Spleen (tissue), 11 donors: Measurements from ENCODE around the gene PATL1. TPM values are rescaled to one million over a fixed set of nuclear protein-coding genes. Genes with fewer than 3 reads are reported as not detected.
A peak's percentile ranks its signal among the peaks of the same experiment; 100 is the strongest.
"Not testable (repeated sequence)": the region's sequence is repeated elsewhere in the genome, so short reads cannot be mapped to it uniquely, and the experiment has no call there.

Experiments used
- DNase-seq: peaks from one replicate; pipeline ENCODE4 v3.0.0-alpha.2; 2020
- H3K27ac ChIP-seq, 8 donors: fragments of 200-600 bp; sonication (generic) in 7 of 8; 1 replicate in 4 of 8; 2 replicates in 4 of 8; pipeline versions ENCODE4 v1.5.0 to v1.8.0; 2016 to 2021; ENCODE audit warnings: inconsistent platforms in 4 of 8, mild to moderate bottlenecking in 4 of 8, moderate library complexity in 1 of 8
- H3K27me3 ChIP-seq, 7 donors: fragments of 200-600 bp; sonication (generic) in 6 of 7; replicated peaks in 1 of 7; 1 replicate in 4 of 7; 2 replicates in 3 of 7; pipeline versions ENCODE4 v1.5.0 to v1.8.0; 2016 to 2021; ENCODE audit warnings: inconsistent platforms in 3 of 7, mild to moderate bottlenecking in 1 of 7
- H3K36me3 ChIP-seq, 6 donors: fragments of 200-600 bp; sonication (generic) in 5 of 6; 1 replicate in 4 of 6; 2 replicates in 2 of 6; pipeline versions ENCODE4 v1.5.0 to v1.8.0; 2016 to 2021; ENCODE audit warnings: inconsistent platforms in 2 of 6
- H3K4me1 ChIP-seq, 6 donors: fragments of 200-600 bp; sonication (generic) in 5 of 6; 1 replicate in 3 of 6; 2 replicates in 3 of 6; pipeline versions ENCODE4 v1.5.0 to v1.8.0; 2016 to 2021; ENCODE audit warnings: inconsistent platforms in 3 of 6
- H3K4me3 ChIP-seq, 8 donors: fragments of 200-600 bp; sonication (generic) in 7 of 8; 1 replicate in 4 of 8; 2 replicates in 4 of 8; pipeline versions ENCODE4 v1.5.0 to v1.8.0; 2016 to 2021; ENCODE audit warnings: inconsistent platforms in 4 of 8, mild to moderate bottlenecking in 4 of 8, moderate library complexity in 2 of 8
- H3K9me3 ChIP-seq, 8 donors: fragments of 200-600 bp; sonication (generic) in 7 of 8; 1 replicate in 4 of 8; 2 replicates in 4 of 8; pipeline versions ENCODE4 v1.5.0 to v1.8.0; 2016 to 2021; ENCODE audit warnings: inconsistent platforms in 4 of 8
- POLR2A ChIP-seq, 3 donors: fragments of 450-650 bp; IDR thresholded peaks; one replicate each; pipeline ENCODE4 v1.5.1; 2017; ENCODE audit warnings: antibody characterized with exemption in 3 of 3, mild to moderate bottlenecking in 1 of 3
- POLR2AphosphoS5 ChIP-seq, 3 donors: sonication (generic); formaldehyde crosslinking; IDR thresholded peaks; one replicate each; pipeline ENCODE4 v1.5.1; 2017; ENCODE audit warnings: antibody characterized with exemption in 3 of 3
- WGBS, 5 donors: extraction: QIAGEN DNeasy Blood & Tissue Kit in 3 of 5; methylation state at CpG; one replicate each; pipeline versions ENCODE4 v1.1.5 to v1.1.7; 2013 to 2018; 5-methylcytosine and 5-hydroxymethylcytosine counted together
- intact Hi-C: fragments of 100-400 bp; cut with DNase I; formaldehyde crosslinking; loops from one replicate; pipeline ENCODE4 v1.15.0; 2023; ENCODE audit warnings: low total_unique reads
- polyA plus RNA-seq, 3 donors: library from polyadenylated mRNA; stranded (reverse); fragments of 200-250 nt; gene quantifications; one replicate each; pipeline ENCODE4 v1.2.1, GENCODE V29; 2013
- total RNA-seq, 7 donors: library from RNA; depleted of rRNA in 3 of 7; stranded (reverse); fragments of >200 nt in 3 of 7; fragmentation: NEBNext Ultra II Directional in 4 of 7; extraction: Animal tissue kit (Norgen Biotek cat#: 25700) in 4 of 7; gene quantifications; one replicate each; pipeline versions ENCODE4 v1.1.0 to v1.2.1, GENCODE V29; 2016 to 2021
- TF ChIP-seq, protein P1 (sequence below), 11 experiments: fragments of 200-600 bp in 7 of 11; fragments of 450-650 bp in 4 of 11; sonication (generic) in 4 of 11; IDR thresholded peaks in 8 of 11; conservative IDR thresholded peaks in 3 of 11; 1 replicate in 7 of 11; 2 replicates in 4 of 11; pipeline versions ENCODE4 v1.4.0 to v1.8.0; 2016 to 2021; ENCODE audit warnings: antibody characterized with exemption in 11 of 11, inconsistent platforms in 4 of 11, mild to moderate bottlenecking in 1 of 11
- donor health status: healthy with polysubstance abuse.
- donor health status: DM: no; HTN: no; CAD: no; lungs with moderate emphysema.
- donor health status: DM: no; HTN: no; CAD: no.
- donor health status: Bipolar disorder and iron deficiency.
- donor health status: healthy.
- donor health status: DM: no; HTN: no; CAD: no.
- donor health status: DM: yes; HTN: yes; CAD: no.

The PATL1 gene
- total and polyA plus RNA-seq, 10 donors = 5.7 to 47.1 (median 26.3) TPM

DNA sequence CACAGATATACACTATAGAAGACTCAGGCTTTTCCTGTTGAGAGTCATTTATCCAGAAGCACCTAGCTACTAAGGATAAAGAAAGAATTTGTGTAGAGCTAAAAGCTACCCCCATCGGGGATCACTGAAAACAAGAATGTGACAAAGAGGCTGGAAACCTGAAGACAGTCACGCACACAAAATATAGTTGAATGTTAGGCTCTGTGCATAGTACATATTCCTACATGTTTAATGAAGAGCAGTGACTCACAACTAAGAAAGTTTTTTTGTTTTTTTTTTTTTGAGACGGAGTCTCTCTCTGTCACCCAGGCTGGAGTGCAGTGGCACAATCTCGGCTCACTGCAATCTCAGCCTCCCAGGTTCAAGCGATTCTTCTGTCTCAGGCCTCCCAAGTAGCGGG, 36.5 kb upstream of the PATL1 start:
- 93 to 97% (median 94%) methylated on average over 6 of the region's 6 CpGs for WGBS, 5 donors

DNA sequence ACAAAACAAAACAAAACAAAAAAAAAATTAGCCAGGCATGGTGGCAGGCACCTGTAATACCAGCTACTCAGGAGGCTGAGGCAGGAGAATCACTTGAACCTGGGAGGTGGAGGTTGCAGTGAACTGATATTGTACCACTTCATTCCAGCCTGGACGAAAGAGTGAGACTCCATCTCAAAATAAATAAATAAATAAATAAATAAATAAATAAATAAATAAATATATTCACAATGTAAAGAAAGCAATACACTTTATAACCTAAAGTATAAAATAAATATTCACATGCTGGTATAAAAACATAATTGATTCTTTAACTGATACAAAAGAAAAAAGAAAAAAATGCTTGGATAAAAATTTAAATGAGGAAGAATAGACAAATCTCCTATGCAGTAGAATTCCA, 34.7 kb upstream of the PATL1 start:
- H3K4me1 ChIP-seq, H3K27ac ChIP-seq, H3K4me3 ChIP-seq, DNase-seq, H3K9me3 ChIP-seq, intact Hi-C loops, H3K36me3 ChIP-seq, H3K27me3 ChIP-seq: not testable (repeated sequence)
- 80 to 97% (median 91%) methylated on average over 1 of the region's 1 CpG for WGBS, 5 donors

More for the DNA sequence above, 36.5 kb upstream of the PATL1 start:
- Histone ChIP-seq H3K4me3 (no peak overlapping the region), H3K27me3 (peaks cover 0 to 10% (median 0%) of the 10 kb centered on the region in 7 donors), H3K4me1 (no peaks in the 10 kb centered on the region), H3K27ac (no peak overlapping the region), H3K36me3 (no peaks in the 10 kb centered on the region), H3K9me3 (no peaks in the 10 kb centered on the region)
- TF ChIP-seq POLR2A (IDR thresholded peaks at IDR 0.05) (no peak), POLR2AphosphoS5 (IDR thresholded peaks at IDR 0.05) (no peak)
- TF ChIP-seq, protein P1, sequence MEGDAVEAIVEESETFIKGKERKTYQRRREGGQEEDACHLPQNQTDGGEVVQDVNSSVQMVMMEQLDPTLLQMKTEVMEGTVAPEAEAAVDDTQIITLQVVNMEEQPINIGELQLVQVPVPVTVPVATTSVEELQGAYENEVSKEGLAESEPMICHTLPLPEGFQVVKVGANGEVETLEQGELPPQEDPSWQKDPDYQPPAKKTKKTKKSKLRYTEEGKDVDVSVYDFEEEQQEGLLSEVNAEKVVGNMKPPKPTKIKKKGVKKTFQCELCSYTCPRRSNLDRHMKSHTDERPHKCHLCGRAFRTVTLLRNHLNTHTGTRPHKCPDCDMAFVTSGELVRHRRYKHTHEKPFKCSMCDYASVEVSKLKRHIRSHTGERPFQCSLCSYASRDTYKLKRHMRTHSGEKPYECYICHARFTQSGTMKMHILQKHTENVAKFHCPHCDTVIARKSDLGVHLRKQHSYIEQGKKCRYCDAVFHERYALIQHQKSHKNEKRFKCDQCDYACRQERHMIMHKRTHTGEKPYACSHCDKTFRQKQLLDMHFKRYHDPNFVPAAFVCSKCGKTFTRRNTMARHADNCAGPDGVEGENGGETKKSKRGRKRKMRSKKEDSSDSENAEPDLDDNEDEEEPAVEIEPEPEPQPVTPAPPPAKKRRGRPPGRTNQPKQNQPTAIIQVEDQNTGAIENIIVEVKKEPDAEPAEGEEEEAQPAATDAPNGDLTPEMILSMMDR (IDR thresholded peaks at IDR 0.05 in 8 of 11, conservative IDR thresholded peaks at IDR 0.05 in 3 of 11) = no peak
- no peak for DNase-seq
- intact Hi-C loops = no loop called here

DNA sequence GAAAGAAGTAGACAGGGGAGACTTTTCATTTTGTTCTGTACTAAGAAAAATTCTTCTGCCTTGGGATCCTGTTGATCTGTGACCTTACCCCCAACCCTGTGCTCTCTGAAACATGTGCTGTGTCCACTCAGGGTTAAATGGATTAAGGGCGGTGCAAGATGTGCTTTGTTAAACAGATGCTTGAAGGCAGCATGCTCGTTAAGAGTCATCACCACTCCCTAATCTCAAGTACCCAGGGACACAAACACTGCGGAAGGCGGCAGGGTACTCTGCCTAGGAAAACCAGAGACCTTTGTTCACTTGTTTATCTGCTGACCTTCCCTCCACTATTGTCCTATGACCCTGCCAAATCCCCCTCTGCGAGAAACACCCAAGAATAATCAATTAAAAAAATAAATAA, 31.3 kb upstream of the PATL1 start:
- intact Hi-C loops, H3K36me3 ChIP-seq, DNase-seq, H3K9me3 ChIP-seq, H3K27me3 ChIP-seq, H3K27ac ChIP-seq, H3K4me3 ChIP-seq, H3K4me1 ChIP-seq: not testable (repeated sequence)
- WGBS, 5 donors = 71 to 88% (median 82%) methylated on average over 4 to 5 of the region's 5 CpGs

DNA sequence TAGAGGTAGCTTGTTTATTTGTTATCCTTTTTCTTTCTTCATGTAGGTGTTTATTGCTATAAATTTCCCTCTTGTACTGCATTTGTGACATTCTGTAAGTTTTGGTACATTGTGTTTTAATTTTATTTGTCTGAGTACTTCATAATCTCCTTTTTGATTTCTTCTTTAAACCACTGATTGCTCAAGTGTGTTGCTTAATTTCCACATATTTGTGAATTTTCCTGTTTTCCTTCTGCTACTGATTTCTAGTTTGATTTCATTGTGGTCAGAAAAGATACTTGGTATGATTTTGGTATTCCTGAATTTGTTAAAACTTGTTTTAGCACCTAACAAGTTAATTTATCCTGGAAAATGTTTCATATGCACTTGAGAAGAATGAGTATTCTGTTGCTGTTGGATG, 29.7 kb upstream of the PATL1 start:
- Histone ChIP-seq H3K9me3 (peaks cover 0 to 9% (median 7%) of the 10 kb centered on the region in 8 donors), H3K4me3 (no peak overlapping the region), H3K36me3 (no peaks in the 10 kb centered on the region), H3K27me3 (no peaks in the 10 kb centered on the region), H3K27ac (peak overlapping the region in 1 of 8 donors; percentile 35), H3K4me1 (no peaks in the 10 kb centered on the region)
- TF ChIP-seq POLR2AphosphoS5 (IDR thresholded peaks at IDR 0.05) (no peak), POLR2A (IDR thresholded peaks at IDR 0.05) (no peak)
- TF ChIP-seq, protein P1 (IDR thresholded peaks at IDR 0.05 in 8 of 11, conservative IDR thresholded peaks at IDR 0.05 in 3 of 11) = no peak
- intact Hi-C loops = no loop called here
- DNase-seq = no peak

DNA sequence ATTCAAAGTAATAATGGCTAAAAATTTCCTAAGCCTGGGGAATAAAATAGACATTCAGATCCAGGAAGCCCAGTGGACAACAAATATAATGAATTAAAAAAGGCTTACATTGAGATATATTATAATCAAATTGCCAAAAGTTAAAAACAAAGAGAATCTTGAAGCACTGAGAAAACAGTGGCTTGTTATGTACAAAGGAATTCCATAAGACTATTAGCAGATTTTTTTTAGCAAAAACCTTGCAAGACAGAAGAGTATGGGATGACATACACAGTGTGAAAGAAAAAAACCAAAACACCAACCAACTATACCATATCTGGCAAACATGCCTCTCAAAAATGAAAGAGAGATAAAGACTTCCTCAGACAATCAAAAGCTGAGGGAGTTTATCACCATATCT, 24.1 kb upstream of the PATL1 start:
- intact Hi-C loops = no loop called here
- DNase-seq = no peak
- no peak overlapping the region for H3K27ac ChIP-seq
- H3K9me3 ChIP-seq = peaks cover 0 to 34% (median 29%) of the 10 kb centered on the region in 8 donors
- H3K36me3 ChIP-seq = no peaks in the 10 kb centered on the region
- no peak overlapping the region for H3K4me3 ChIP-seq
- H3K4me1 ChIP-seq = peaks cover 0 to 9% (median 0%) of the 10 kb centered on the region in 6 donors
- H3K27me3 ChIP-seq = peaks cover 0 to 9% (median 0%) of the 10 kb centered on the region in 7 donors
- TF ChIP-seq POLR2AphosphoS5 (IDR thresholded peaks at IDR 0.05) (no peak), POLR2A (IDR thresholded peaks at IDR 0.05) (no peak)
- TF ChIP-seq, protein P1 (IDR thresholded peaks at IDR 0.05 in 8 of 11, conservative IDR thresholded peaks at IDR 0.05 in 3 of 11) = no peak
